ENCODE results near the gene GRAMD1B.

GRCh38 chr11:123413636-123414035, 16.4 kb upstream of the GRAMD1B start:
- TF ChIP-seq CTCF (conservative IDR thresholded peaks at IDR 0.05) (no peak), ZFX (IDR thresholded peaks at IDR 0.05) (no peak)

Measured in C4-2B (cell line).